A549 (cell line): ENCODE results near the gene USP17L18.
"Not testable (repeated sequence)": the region's sequence is repeated elsewhere in the genome, so short reads cannot be mapped to it uniquely, and the experiment has no call there.

Experiments
- CEBPB ChIP-seq, 2 experiments: fragments of >200 bp in 1 of 2; sonication (Bioruptor Twin) in 1 of 2; formaldehyde crosslinking in 1 of 2; IDR thresholded peaks; 2 replicates each; pipeline ENCODE4 v1.6.1; 2012 to 2016
- NR3C1 ChIP-seq: fragments of >200 bp; sonication (Bioruptor Twin); formaldehyde crosslinking; IDR thresholded peaks from 3 replicates; pipeline ENCODE4 v1.6.1; 2017
- TF ChIP-seq, protein P1 (sequence below): fragments of >200 bp; sonication (Bioruptor Twin); formaldehyde crosslinking; IDR thresholded peaks from 3 replicates; pipeline ENCODE4 v1.5.1; 2016
- TF ChIP-seq, protein P2 (sequence below): fragments of 250-450 bp; sonication (Bioruptor Pico); IDR thresholded peaks from 2 replicates; pipeline ENCODE4 v1.5.0; 2021; ENCODE audit warnings: mild to moderate bottlenecking, moderate library complexity, borderline replicate concordance

DNA sequence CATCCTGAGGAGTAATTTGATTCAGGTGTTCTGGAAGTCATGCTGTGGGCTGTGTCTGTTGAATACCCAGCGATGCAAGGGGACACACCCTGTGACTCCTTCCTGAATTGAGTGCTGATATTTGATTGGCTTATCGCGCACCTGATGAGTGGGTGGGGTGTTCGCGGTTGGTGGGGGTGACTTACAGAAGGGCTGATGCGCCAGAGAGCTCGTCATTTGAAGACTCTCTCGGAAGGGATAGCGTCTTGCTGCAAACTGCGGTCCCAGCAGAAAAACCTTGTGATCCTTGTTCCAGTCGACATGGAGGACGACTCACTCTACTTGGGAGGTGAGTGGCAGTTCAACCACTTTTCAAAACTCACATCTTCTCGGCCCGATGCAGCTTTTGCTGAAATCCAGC, 33.3 kb upstream of the USP17L18 start, which contains the start of gene USP17L11:
- TF ChIP-seq, protein P1, sequence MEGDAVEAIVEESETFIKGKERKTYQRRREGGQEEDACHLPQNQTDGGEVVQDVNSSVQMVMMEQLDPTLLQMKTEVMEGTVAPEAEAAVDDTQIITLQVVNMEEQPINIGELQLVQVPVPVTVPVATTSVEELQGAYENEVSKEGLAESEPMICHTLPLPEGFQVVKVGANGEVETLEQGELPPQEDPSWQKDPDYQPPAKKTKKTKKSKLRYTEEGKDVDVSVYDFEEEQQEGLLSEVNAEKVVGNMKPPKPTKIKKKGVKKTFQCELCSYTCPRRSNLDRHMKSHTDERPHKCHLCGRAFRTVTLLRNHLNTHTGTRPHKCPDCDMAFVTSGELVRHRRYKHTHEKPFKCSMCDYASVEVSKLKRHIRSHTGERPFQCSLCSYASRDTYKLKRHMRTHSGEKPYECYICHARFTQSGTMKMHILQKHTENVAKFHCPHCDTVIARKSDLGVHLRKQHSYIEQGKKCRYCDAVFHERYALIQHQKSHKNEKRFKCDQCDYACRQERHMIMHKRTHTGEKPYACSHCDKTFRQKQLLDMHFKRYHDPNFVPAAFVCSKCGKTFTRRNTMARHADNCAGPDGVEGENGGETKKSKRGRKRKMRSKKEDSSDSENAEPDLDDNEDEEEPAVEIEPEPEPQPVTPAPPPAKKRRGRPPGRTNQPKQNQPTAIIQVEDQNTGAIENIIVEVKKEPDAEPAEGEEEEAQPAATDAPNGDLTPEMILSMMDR = not testable (repeated sequence)
- not testable (repeated sequence) for TF ChIP-seq NR3C1; CEBPB (IDR thresholded peaks at IDR 0.05)
- TF ChIP-seq, protein P2, sequence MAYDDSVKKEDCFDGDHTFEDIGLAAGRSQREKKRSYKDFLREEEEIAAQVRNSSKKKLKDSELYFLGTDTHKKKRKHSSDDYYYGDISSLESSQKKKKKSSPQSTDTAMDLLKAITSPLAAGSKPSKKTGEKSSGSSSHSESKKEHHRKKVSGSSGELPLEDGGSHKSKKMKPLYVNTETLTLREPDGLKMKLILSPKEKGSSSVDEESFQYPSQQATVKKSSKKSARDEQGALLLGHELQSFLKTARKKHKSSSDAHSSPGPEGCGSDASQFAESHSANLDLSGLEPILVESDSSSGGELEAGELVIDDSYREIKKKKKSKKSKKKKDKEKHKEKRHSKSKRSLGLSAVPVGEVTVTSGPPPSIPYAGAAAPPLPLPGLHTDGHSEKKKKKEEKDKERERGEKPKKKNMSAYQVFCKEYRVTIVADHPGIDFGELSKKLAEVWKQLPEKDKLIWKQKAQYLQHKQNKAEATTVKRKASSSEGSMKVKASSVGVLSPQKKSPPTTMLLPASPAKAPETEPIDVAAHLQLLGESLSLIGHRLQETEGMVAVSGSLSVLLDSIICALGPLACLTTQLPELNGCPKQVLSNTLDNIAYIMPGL (CRISPR knock-in tag) = not testable (repeated sequence)
